GM06990 (cell line): ENCODE results near the gene MTFP1.
A peak's percentile ranks its signal among the peaks of the same experiment; 100 is the strongest.

Source experiments
- DNase-seq: peaks from one replicate; pipeline ENCODE4 v3.0.0-alpha.2; 2011; ENCODE audit not compliant: insufficient read length; ENCODE audit errors: extremely low read depth
- H3K27me3 ChIP-seq: replicated peaks from 2 replicates; pipeline ENCODE4 v1.6.0; 2011; ENCODE audit warnings: low read length; ENCODE audit not compliant: control insufficient read depth, insufficient read depth
- H3K36me3 ChIP-seq: 2 replicates; pipeline ENCODE4 v1.5.1; 2011; ENCODE audit warnings: low read length; ENCODE audit not compliant: control insufficient read depth, insufficient read depth
- H3K4me3 ChIP-seq: replicated peaks from 2 replicates; pipeline ENCODE4 v1.5.1; 2011; ENCODE audit warnings: low read depth, mild to moderate bottlenecking, control low read depth, low read length
- TF ChIP-seq, protein P1 (sequence below): IDR thresholded peaks from 2 replicates; pipeline ENCODE4 v1.5.1; 2011; ENCODE audit warnings: low read length, control low read depth, mild to moderate bottlenecking, inconsistent platforms; ENCODE audit not compliant: insufficient read depth, poor library complexity, severe bottlenecking

Gene MTFP1

DNA sequence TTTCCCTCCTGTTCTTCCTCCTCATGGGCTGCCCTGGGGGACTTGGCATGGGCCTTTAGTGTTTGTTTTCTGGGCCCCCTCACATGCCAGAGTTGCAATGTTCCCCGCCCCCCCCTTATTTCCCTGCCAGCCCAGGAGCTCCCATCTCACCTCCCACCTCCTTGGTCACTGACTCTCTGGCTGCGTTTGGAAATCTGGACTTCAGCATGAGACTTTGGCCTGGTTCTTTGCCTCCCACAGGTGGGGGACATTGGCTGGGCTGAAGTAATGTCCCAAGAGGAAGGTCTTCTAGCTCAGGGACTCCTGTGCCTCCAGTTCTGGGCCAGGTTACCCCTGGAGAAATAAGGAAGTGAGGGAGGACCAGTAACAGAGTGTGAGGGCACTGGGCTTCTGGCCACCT, 7.0 kb downstream of the MTFP1 start:
- TF ChIP-seq, protein P1, sequence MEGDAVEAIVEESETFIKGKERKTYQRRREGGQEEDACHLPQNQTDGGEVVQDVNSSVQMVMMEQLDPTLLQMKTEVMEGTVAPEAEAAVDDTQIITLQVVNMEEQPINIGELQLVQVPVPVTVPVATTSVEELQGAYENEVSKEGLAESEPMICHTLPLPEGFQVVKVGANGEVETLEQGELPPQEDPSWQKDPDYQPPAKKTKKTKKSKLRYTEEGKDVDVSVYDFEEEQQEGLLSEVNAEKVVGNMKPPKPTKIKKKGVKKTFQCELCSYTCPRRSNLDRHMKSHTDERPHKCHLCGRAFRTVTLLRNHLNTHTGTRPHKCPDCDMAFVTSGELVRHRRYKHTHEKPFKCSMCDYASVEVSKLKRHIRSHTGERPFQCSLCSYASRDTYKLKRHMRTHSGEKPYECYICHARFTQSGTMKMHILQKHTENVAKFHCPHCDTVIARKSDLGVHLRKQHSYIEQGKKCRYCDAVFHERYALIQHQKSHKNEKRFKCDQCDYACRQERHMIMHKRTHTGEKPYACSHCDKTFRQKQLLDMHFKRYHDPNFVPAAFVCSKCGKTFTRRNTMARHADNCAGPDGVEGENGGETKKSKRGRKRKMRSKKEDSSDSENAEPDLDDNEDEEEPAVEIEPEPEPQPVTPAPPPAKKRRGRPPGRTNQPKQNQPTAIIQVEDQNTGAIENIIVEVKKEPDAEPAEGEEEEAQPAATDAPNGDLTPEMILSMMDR = no peak
- H3K27me3 ChIP-seq = no peaks in the 10 kb centered on the region
- no peak overlapping the region for H3K4me3 ChIP-seq
- DNase-seq = no peak
- H3K36me3 ChIP-seq = peaks cover 10% of the 10 kb centered on the region

DNA sequence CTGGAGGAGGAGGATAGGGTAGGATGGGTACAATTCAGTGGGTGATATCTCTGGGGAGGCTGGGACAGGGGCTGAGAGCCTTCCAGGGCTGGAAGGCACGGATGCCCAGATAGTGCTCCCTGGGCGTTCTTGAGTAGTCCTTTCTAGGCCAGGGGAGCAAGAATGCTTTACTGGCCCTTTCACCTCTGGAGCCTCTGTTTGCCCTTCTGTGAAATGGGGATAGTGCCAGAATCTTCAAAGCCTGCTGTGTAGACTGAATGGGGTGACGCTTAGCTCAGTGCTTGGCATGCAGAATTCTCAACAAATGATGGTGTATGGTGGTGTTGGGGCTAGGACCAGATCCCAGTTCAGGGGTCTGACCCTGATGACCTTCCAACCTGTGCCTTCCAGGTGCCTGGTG, 7.7 kb downstream of the MTFP1 start:
- Histone ChIP-seq H3K4me3 (no peak overlapping the region), H3K27me3 (no peaks in the 10 kb centered on the region), H3K36me3 (peaks cover 4% of the 10 kb centered on the region)
- no peak for DNase-seq
- TF ChIP-seq, protein P1 = no peak

DNA sequence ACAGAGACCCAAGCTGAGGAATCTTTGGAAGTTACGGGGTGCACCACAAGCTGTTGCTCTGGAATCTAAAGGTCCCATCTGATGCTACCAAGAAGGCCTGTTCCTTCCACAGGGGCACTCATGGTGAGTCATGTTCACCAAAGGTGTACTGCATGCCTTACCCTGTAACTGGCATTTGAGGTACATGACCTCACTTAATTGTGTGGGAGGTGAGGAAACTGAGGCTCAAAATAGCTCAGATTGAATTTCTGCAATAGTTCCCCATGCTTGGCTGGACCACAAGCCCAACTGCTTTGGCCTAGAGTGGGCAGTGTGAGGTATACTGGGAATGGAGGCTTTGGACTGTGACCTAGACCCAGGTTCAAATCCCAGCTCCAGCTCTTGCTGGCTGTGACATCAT, 8.2 kb downstream of the MTFP1 start:
- DNase-seq = no peak
- H3K36me3 ChIP-seq = peaks cover 4% of the 10 kb centered on the region; the same call in 1 of the 2 replicates
- H3K4me3 ChIP-seq = no peak overlapping the region
- no peaks in the 10 kb centered on the region for H3K27me3 ChIP-seq
- TF ChIP-seq, protein P1 = no peak

DNA sequence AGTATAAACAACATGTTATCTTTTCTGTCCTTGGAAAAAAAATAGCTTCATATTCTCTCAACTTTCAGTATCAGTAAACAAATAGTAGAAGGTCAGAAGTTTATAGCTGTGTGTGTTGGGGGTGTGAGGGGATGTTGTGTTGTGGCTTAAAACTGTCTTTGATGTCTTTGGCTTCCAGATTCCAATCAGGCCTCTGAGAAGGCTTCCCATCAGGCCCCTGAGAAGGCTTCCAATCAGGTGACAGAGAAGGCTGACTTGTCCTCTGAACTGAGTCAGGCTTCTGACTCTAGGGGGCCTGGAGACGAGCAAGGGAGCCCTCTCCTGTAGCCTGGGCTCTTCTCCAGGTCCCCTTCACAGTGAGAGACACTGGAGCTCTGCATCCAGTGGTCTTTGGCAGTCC, 9.3 kb downstream of the MTFP1 start:
- no peaks in the 10 kb centered on the region for H3K27me3 ChIP-seq
- TF ChIP-seq, protein P1 = no peak
- peak overlapping the region; percentile 27; the same call in 1 of the 2 replicates for H3K4me3 ChIP-seq
- no peak for DNase-seq
- no peaks in the 10 kb centered on the region for H3K36me3 ChIP-seq

DNA sequence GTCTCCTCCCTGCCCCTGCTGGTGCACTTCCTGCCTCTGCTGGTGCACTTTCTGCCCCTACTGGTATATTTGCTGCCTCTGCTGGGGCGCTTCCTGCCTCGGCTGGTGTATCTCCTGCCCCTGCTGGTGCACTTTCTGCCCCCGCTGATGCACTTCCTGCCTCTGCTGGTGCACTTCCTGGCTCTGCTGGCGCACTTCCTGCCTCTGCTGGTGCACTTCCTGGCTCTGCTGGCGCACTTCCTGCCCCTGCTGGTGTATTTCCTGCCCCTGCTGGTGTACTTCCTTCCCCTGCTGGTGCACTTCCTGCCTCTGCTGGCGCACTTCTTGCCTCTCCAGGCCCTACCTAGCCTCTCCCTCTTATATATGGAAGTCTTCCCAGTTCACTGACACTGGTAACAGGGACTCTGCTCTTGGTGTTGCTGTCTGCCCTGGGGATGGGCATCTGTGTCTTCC, 10.1 kb downstream of the MTFP1 start:
- H3K36me3 ChIP-seq = no peaks in the 10 kb centered on the region
- no peaks in the 10 kb centered on the region for H3K27me3 ChIP-seq
- peak; percentile 35 for DNase-seq
- H3K4me3 ChIP-seq = peak overlapping the region; percentile 27
- TF ChIP-seq, protein P1 = no peak

DNA sequence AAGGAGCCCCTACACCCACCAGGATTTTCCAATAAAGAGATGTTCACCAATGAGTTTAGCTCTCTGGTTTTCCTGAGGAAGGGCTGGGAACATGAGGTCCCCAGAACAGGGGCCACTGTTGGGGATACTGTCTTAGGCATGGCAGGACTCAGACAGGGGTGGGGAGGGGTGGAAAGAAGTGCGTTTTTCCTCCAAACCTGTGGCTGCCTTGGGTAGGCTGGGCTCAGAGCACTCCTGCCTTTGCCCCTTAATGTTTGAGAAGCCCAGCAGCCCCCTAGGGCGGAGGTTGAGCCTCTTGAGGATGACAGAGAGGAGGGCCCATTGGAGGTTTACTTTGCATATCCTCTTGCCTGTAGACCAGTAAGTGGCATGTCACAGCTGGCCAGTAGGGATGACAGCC, 10.6 kb downstream of the MTFP1 start:
- Histone ChIP-seq H3K36me3 (no peaks in the 10 kb centered on the region), H3K4me3 (peak overlapping the region; percentile 0), H3K27me3 (no peaks in the 10 kb centered on the region)
- TF ChIP-seq, protein P1 = no peak
- DNase-seq = no peak
